Epidermal melanocyte (primary cell): ENCODE results near the gene EML5.
A peak's percentile ranks its signal among the peaks of the same experiment; 100 is the strongest.
"Not testable (repeated sequence)": the region's sequence is repeated elsewhere in the genome, so short reads cannot be mapped to it uniquely, and the experiment has no call there.

Source experiments
- DNase-seq: peaks from one replicate; pipeline ENCODE4 v3.0.0; 2011; ENCODE audit warnings: low spot score; ENCODE audit not compliant: insufficient read length

EML5 gene

DNA sequence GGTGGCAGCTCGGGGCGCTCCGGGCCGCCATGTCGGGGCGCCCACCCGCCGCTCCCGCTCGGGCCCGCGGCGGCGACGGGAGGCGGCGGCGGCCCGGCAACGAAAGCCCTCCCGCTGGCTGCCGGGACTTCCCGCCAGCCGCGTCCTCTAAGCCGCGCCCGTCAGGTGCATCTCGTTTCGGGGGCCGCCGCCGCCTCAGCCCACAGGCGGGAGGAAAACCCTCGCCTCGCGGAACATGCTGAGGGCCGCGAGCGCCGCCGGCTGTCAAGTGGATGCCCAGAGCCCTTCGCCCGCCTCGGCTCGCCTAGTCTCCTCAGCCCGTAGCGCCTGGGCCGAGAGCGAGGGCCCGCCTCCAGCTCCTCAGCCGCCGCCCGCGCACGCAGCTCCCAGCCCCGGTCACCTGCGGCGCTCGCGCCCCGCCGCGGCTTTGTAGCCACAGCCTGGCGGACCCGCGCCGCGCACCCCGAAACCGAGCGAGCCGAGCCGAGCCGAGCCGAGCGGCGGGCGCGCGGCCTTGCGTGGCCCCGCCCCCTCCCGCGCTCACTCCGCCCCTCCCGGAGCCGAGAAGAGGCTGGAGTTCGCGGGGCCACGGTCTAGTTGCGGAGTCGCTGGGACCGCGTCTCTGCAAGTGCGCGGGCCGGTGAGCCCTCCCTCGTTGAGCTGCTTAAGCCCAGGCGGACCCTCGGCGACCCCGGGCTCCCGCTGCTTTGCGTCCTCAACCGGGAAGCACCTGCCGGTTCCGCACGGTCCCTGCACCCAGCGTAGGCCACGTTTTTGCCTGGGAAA, at the start of gene EML5:
Gene EML5 (minus strand): TSS at position 481 of the 786 bp plus-strand sequence. CDS start 450 bp downstream, at position 31.
- DNase-seq: peak; percentile 33

DNA sequence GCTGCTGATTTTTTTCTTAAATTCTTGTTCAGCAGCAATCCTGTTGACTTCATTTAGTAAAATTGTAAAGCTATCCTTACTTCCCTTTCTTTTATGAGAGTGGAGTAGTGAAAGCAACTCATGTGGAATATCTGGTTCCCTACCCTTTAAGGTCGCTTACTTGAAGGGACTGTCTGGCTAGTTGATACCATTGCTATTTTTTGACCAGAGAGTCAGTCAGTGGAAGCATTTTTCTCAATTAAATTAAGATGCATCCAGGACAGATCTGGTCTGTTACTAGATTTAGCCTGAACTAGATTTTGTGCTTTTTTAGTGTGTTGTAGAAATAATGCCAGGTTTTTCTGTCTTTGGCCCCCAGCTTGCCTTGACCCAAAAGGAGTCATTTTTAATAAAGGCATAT, 49.7 kb upstream of the EML5 start:
- no peak for DNase-seq

DNA sequence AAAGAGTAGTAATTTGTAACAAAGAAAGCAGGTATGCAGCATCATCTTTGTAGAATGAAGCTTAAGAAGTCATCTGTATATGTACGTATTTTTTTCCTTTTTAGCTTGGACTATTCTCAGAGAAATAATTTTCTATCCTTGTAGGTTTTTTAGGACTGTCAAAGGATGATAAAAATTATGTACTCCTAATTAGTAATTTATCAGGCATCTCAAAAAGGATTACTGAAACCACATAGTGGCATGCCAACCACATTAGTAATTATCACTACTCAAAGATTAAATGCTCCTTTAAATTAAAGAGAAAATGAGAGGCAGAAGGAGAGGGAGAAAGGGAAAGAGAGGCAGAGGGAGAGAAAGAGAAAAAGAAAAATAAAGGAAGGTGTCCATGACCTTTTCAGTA, 49.0 kb upstream of the EML5 start:
- no peak for DNase-seq

DNA sequence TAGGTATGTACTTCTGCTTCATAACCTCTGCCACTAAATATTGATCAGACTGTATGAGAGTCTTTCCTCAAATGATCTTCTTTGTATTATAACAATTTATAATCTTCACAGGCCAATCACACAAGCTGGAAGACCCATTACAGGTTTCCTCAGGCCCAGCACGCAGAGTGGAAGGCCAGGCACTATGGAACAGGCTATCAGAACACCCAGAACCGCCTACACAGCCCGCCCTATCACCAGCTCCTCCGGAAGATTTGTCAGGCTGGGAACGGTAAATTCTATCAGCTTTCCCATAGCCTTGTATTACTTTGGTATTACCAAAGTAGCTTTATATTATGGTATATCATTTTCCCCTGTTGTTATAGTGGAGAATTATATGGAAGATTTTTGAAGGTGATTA, 48.2 kb upstream of the EML5 start:
- DNase-seq: no peak

DNA sequence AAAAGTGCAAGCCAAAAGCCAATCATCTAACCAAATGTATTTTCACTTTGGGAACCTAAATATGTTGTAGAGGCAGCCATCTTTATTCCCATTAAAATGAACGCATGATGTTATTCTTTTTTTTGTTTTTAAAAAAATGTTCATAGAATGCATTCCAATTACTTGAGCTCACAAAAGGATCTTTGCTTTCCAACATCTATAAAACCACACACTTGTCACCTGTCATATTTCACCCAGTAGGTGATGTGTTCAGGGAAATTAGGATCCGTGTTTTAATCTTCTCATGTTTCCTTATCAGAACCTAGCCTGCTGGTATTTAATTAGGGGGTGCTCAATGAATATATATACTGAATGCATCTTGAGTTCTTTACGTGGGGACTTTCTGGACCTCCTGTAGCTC, 45.3 kb upstream of the EML5 start:
- DNase-seq: no peak

DNA sequence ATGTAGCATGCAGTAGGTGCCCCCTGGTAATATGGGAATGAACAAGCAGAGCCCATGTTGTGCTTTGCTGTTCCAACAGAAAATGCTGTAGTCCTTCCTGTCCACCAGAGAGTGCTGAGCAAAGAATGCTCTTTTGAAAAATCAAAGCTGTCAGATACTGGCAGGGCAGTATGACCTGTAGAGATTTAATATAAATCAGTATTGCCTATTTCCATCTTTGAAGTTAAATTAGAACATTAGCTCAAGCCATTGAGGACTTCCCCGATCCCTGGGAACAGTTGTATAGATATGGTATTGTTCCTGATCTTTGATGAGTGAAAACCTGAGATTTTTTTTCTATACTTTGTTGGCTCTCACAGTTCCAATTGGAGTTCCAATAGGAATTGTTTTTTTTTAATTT, 44.7 kb upstream of the EML5 start:
- DNase-seq: no peak

DNA sequence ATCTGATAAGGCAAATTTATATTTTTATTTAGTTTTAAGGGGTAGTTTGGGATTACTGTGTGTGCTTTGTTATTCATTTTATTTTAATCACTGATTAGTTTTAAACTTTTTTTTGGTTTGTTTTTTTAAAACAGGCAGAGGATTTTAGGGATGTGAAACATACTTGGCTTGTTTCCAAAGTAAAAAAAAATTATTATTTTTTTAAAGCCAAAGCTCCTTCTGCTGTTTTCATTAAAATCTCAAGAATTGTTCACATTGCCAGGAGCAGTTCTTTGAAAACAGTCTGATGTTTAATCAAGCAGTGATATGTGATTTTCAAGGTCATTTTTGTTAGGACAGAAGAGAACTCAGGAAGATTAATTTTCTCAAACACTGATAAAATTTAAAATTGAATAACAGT, 42.9 kb upstream of the EML5 start:
- no peak for DNase-seq

DNA sequence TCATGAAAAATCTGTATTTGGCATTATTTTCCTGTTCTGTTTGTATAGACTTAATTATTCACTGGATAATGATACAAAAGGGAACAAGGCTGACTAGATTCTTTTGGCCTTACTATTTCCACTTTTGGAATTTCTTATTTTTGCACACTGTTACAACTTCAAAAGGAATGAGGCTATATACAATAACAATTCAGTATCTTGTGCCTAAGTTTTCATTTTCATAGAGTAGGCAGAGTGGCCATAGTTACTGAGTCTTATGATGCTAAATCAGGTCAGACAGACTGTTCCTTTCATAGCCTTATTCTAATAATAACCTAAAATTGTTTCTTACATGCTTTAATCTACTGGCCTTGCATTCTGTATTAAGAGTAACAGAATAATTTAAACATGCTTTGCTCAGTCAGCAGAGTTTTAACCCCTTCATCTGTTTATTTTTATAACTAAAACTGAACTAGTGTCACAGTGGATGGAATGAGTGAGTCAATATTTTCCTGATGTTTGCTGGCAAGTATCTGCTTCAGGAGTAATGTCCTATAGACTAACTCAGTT, 42.2 kb upstream of the EML5 start:
- DNase-seq: no peak

DNA sequence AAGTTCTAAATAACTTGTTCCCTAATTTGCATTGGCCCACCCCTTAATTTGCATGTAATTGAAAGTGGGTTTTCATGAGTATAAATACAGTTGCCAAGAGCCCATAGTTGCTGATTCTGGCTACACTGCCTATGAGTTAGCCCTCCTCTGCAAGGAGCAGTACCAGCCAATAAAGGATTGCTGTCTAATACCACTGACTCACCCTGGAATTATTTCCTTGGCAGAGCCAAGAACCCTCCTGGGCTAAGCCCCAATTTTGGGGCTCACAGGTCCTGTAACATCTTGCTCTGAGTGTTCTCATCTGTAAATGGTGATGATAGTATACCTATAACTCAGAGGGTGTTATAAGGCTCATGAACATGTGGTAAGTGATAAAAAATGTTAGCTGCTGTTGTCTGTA, 38.5 kb upstream of the EML5 start:
- DNase-seq: no peak

DNA sequence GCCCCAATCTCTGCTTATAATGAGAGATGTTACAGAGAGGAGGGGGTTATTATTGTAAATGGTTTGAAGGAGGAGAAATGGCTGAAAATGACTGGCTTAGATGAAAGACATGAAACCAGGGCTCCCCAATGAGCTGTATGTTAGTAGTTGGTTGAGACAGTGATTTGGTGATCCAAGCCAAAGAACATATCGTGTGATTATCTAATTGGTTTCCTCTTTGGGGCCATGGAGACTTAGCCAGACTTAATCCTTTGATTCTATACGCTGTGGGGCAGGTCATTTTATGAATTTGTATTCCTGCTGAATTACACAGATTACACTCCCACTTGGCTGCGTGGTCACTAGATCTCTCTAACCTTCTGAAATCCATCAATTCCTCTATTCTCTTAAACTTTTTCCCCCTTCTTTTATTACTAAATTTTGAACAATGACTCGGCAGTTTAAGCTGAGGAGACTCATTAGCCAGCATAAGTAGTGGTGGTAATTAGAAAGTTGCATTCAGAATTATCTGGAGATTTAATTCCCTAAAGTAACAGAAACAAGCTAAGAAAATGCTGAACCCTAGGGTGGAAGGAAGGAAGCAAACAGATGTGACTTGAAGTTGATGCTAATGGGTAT, 37.0 kb upstream of the EML5 start:
- no peak for DNase-seq

DNA sequence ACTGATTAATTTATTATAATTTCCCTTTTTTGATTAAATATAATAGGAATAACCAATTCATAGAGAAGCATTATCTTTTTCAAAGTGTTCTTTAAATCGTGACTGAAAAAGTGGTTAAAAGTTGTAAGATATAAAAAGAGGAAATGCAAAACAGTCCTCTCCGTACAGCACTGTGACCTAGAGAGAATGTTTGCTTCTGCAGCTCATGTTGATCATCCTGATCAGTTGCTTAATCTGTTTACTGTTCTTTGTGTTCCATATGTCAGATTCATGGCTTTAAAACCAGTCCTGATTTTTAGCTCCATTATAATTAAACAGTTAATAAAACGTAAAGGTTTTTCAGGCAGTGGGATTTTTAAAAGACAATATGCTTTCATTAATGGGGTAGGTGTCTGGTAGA, 36.4 kb upstream of the EML5 start:
- no peak for DNase-seq

DNA sequence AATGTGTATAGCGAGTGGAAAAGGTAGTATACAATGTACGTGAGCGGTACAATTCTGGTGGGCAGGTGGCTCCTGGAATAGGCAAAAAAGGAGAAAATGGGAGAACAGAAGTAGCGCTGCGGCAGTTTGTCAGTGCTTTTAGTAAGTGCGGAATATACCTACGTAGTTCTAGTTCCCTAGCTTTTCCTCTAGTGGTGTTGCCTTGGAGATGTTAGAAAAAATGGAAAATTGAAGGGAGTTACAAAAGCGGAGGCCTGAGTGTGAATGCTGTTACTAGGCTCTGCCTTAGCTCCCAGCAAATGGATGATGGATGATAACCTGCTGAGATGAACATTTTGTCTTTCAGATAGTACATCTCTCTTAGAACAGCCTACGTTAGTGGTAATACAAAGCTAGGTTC, 32.8 kb upstream of the EML5 start:
- DNase-seq: no peak

DNA sequence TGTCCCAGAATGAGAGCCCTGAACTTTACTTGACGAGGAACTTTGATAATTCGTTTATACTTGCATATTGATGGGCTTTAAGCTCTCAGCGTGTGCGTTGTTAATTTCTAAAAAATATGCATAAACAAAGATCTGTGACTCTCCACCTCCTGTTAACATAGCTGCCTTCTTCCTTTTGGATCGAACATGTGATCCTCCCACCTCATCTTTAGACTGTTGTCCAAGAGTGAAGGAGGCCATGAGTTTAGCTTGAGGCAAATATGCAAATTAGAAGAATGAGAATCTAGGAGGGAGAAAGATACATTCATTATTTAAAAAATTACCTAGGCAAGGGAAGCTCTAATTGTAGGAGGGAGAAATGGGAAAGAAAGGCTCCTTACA, 32.3 kb upstream of the EML5 start:
- no peak for DNase-seq

DNA sequence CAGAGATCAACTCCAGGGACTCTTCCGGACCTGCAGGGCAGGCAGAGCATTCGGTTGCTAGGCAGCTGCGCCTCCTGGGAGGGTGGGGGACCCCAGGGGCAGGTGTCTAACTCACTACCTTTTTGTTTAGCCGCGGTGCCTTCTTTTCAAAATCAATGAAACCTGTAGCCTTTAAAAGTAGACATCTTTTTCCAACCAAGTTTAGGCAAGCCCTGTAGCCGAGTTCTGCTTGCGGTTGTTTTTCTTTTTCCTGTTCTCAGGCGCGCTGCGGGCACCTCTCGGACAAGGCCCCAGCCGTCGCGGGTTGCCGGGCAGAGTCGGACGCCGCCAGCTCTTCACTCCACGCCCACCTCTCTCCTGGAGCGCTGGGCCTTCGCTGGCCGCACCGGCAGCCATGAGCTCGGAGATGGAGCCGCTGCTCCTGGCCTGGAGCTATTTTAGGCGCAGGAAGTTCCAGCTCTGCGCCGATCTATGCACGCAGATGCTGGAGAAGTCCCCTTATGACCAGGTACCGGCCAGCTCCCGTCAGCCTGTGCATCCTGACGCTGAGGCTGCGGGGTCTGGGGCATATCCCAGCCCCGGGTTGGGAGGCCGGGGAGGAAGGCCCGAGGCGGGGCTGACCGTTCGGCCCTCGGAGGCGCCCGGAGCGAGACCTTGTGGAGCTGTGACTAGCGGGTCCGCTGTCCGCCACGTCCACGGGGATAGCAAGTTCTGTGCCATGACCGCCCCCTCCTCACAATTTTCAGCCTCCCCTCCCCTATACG, 31.7 kb upstream of the EML5 start, which contains the start of gene TTC8:
Gene TTC8 (plus strand): TSS at position 338 of the 764 bp plus-strand sequence. CDS start 57 bp downstream, at position 395.
- DNase-seq: peak; percentile 76

DNA sequence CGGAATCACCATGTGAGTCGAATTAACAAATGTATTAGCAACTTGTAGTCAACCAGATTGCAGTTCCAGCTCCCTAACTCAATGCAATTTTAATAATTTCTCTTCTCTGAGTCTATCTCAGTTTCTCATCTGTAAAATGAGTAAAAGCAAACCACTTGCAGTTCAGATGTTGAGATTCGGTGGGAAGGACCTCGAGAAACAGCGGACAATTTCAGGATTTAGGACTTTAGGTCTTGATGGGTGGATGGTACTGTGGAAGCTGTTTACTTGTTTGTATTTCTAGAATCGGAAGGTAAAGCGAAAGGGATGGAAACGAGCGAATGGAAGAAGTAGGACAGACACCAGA, 31.2 kb upstream of the EML5 start:
- DNase-seq: no peak

DNA sequence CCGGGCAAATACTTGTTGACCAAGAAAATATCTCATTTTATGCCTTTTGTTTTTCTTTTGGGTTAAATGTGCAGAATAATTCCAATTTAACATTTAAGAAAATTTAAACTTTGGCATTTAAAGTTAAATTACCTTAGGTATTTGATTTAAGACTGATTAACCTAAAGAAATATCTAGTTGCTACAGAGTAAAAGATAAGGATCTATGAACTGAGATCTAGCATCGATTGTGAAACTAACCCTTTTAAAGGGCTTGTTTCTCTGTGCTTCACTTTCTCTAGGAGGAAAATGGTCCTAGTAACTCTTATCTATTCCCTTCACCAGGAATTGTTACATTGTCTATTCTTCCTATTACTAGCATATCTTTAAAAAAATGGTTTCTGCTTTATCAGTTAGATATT, 29.1 kb upstream of the EML5 start:
- no peak for DNase-seq

DNA sequence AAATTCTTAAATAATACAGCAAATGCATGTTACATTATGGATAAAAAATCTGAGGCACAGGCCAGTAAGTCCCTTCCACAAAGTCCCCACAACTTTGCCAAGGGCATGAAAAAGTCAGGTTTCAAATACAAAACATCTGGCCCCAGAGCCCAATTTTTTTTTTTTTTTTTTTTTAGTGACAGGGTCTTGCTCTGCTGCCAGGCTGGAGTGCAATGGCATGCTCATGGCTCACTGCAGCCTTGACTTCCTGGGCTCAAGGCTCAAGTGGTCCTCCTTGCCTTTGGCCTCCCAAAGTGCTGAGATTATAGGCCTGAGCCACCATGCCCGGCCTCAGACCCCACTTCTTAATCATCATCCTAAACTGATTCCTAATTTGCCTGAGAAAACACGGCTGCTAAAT, 28.6 kb upstream of the EML5 start:
- DNase-seq: no peak

DNA sequence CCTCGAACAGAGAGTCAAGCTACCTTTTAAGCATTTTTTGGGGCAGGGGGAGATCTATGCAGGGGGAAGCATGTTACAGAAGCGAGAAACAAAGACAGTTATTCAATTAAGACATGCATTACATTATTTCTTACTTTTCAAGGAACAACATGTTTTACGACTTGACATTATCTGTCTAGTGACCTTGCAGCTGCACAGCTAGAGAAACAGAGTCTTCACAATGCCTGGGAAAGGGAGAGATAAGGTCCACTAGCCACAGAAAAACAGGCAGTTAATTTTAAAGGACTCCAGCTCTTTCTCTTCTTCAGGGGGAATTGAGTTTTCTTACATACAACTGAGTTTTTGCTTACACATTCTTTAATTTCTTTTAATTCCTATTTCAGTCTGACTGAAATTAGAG, 26.9 kb upstream of the EML5 start:
- DNase-seq: not testable (repeated sequence)

DNA sequence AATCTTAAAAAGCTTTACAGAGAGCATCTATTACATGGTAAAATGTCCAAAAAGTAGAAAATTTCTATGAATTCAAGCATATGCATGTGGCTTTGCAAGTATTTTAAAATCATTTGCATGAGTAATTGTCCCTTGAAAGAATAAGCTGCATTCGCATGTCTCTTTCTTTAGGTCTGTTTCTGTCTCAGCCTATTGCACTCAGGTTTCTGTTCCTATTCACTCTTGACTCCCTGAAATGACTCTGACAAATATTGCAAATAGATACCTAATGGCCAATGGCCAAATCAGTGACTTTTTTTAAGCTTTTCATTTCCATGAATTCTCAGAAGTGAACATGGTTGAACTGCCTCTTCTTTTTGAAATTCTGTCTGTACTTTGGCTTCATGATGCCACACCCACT, 25.3 kb upstream of the EML5 start:
- DNase-seq: no peak

DNA sequence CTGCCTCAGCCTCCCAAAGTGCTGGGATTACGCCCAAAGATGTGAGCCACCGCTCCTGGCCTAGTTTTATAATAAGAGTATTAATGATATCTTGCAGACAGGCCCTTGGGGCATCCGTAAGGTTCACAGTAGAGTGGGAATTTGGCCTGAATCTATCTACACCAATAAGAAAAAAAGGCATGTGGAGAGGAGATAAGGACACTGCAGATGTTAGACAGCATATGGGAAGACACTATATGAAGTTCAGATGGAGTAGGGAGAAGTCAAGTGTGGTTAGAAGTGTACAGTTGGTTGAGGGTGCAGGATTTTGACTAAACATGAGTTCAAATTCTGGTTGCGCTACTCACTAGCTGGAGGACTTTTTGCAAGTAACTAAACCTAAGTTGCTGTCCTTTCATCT, 23.2 kb upstream of the EML5 start:
- no peak for DNase-seq

DNA sequence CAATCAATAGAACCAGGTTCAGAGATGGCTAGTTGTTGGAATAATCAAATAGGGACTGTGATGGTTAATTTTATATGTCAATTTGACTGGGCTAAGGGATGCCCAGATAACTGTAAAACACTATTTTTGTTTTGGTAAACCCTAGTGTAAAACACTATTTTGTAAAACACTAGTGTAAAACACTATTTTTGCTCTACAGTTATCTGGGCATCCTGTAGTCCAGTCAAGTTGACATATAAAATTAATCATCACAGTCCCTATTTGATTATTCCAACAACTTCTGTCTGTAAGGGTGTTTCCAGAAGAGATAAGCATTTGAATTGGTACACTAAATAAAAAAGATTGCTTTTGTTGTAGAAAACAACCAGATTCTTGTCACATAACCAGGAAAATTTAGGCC, 15.6 kb upstream of the EML5 start:
- no peak for DNase-seq

DNA sequence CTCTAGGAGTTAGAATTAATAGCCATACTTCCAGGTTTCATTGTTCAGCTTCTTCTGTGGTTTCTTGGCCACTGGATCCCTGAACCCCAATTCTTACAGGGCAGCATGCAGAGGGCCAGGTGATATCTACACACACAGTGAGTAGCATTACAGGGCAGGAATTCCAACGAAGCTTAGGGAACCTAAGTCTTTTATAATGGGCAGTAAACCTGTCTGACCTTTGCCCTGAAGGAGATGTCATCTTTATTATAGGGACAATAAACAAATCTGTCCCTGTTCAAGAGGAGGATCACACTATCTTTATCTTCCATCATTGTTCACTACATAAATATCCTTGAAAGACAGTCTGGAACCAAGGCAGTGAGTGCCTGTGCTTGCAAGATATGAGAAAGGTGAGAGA, 11.7 kb upstream of the EML5 start:
- DNase-seq: no peak
